Gastroesophageal sphincter (tissue), 4 donors: Measurements from ENCODE around the gene HS3ST3B1. TPM values are rescaled to one million over a fixed set of nuclear protein-coding genes. Genes with fewer than 3 reads are reported as not detected.

Experiments
- ATAC-seq: fragments of 150-250 bp; one replicate; pipeline ENCODE4 v1.9.1; 2016; ENCODE audit warnings: mild to moderate bottlenecking, moderate library complexity
- H3K27ac ChIP-seq, 4 donors: fragments of 200-600 bp; sonication (generic) in 3 of 4; 1 replicate in 3 of 4; 2 replicates in 1 of 4; pipeline ENCODE4 v1.5.1; 2016 to 2019
- H3K27me3 ChIP-seq: fragments of 200-600 bp; sonication (generic); one replicate; pipeline ENCODE4 v1.5.1; 2019
- H3K36me3 ChIP-seq, 2 donors: fragments of 200-600 bp; sonication (generic); one replicate each; pipeline ENCODE4 v1.5.1; 2019; ENCODE audit warnings: control low read depth in 1 of 2
- H3K4me1 ChIP-seq, 3 donors: fragments of 200-600 bp; sonication (generic); 1 replicate in 2 of 3; 2 replicates in 1 of 3; pipeline ENCODE4 v1.5.1; 2016 to 2019; ENCODE audit warnings: control low read depth in 2 of 3
- H3K4me3 ChIP-seq, 2 donors: fragments of 200-600 bp; sonication (generic); one replicate each; pipeline ENCODE4 v1.5.1; 2019; ENCODE audit warnings: mild to moderate bottlenecking in 1 of 2, moderate library complexity in 1 of 2
- H3K9me3 ChIP-seq, 3 donors: fragments of 200-600 bp; sonication (generic); one replicate each; pipeline ENCODE4 v1.5.1; 2017 to 2019; ENCODE audit warnings: control low read depth in 2 of 3
- CTCF ChIP-seq, 4 experiments: fragments of 200-600 bp in 2 of 4; fragments of 450-650 bp in 2 of 4; sonication (generic) in 1 of 4; IDR thresholded peaks; one replicate each; pipeline ENCODE4 v1.5.1; 2017 to 2019; ENCODE audit warnings: antibody characterized with exemption in 4 of 4, mild to moderate bottlenecking in 2 of 4, moderate library complexity in 2 of 4
- EP300 ChIP-seq: sonication (generic); formaldehyde crosslinking; IDR thresholded peaks from one replicate; pipeline ENCODE4 v1.6.1; 2017; ENCODE audit warnings: antibody characterized with exemption, mild to moderate bottlenecking
- POLR2A ChIP-seq, 2 donors: fragments of 450-650 bp; IDR thresholded peaks; one replicate each; pipeline ENCODE4 v1.6.1; 2017; ENCODE audit warnings: antibody characterized with exemption in 2 of 2, mild to moderate bottlenecking in 2 of 2, moderate library complexity in 1 of 2
- POLR2AphosphoS5 ChIP-seq: sonication (generic); formaldehyde crosslinking; IDR thresholded peaks from one replicate; pipeline ENCODE4 v1.6.1; 2017; ENCODE audit warnings: antibody characterized with exemption
- WGBS, 2 donors: methylation state at CpG; one replicate each; pipeline ENCODE4 v1.1.5; 2018; ENCODE audit warnings: low coverage in 1 of 2; 5-methylcytosine and 5-hydroxymethylcytosine counted together
- total RNA-seq, 4 donors: library from RNA; depleted of rRNA; stranded (reverse); fragments of >200 nt; gene quantifications; one replicate each; pipeline ENCODE4 v1.1.0, GENCODE V29; 2016

The HS3ST3B1 gene
- total RNA-seq, 4 donors from 2014 or later: 2.6 to 4.2 (median 3.1) TPM

- TF ChIP-seq CTCF (IDR thresholded peaks at IDR 0.05) (no peak), POLR2AphosphoS5 (no peak), POLR2A (IDR thresholded peaks at IDR 0.05) (no peak), EP300 (no peak)
- peaks cover 0 to 78% (median 29%) of the 10 kb centered on the region in 3 donors for H3K4me1 ChIP-seq
- 3 to 9% methylated on average over 6 to 31 of the region's 52 CpGs for WGBS, 2 donors
- H3K4me3 ChIP-seq: peak overlapping the region; percentile 4 to 72
- peaks cover 89% of the 10 kb centered on the region for H3K27me3 ChIP-seq
- H3K36me3 ChIP-seq: no peaks in the 10 kb centered on the region
- no peak for ATAC-seq
- H3K27ac ChIP-seq: peak overlapping the region in 3 of 4 donors; percentile 55 to 73 (median 68)
- H3K9me3 ChIP-seq: no peaks in the 10 kb centered on the region
Observed at GRCh38 chr17:14299280-14300141, 1.4 kb upstream of the HS3ST3B1 start.

GRCh38 chr17:14301279-14302090 lies 604 bp downstream of the HS3ST3B1 start:
- Histone ChIP-seq H3K4me3 (peak overlapping the region; percentile 37 to 72), H3K27me3 (peaks cover 89% of the 10 kb centered on the region), H3K4me1 (peaks cover 0 to 78% (median 29%) of the 10 kb centered on the region in 3 donors), H3K36me3 (no peaks in the 10 kb centered on the region), H3K27ac (peak overlapping the region; percentile 8 to 85 (median 80)), H3K9me3 (no peaks in the 10 kb centered on the region)
- no peak for ATAC-seq
- TF ChIP-seq EP300 (no peak), CTCF (IDR thresholded peaks at IDR 0.05) (peak in 1 of 4 experiments; percentile 6)
- 0% methylated on average over 10 to 16 of the region's 90 CpGs for WGBS, 2 donors

- Histone ChIP-seq H3K4me3 (peak overlapping the region; percentile 37 to 72), H3K36me3 (no peaks in the 10 kb centered on the region), H3K9me3 (no peaks in the 10 kb centered on the region), H3K27me3 (peaks cover 87% of the 10 kb centered on the region), H3K4me1 (peaks cover 0 to 75% (median 29%) of the 10 kb centered on the region in 3 donors), H3K27ac (peak overlapping the region in 3 of 4 donors; percentile 76 to 85 (median 85))
- WGBS, 2 donors: 0% methylated on average over 1 of the region's 25 CpGs; no CpG with 5 or more reads in 1 of the 2 donors
- ATAC-seq: no peak
- TF ChIP-seq POLR2A (IDR thresholded peaks at IDR 0.05) (no peak), POLR2AphosphoS5 (no peak), EP300 (no peak), CTCF (IDR thresholded peaks at IDR 0.05) (no peak)
Observed at GRCh38 chr17:14302091-14302430, 1.2 kb downstream of the HS3ST3B1 start.

- Histone ChIP-seq H3K27me3 (peaks cover 87% of the 10 kb centered on the region), H3K36me3 (no peaks in the 10 kb centered on the region), H3K9me3 (no peaks in the 10 kb centered on the region), H3K4me3 (peak overlapping the region; percentile 37 to 72), H3K4me1 (peaks cover 0 to 69% (median 24%) of the 10 kb centered on the region in 3 donors), H3K27ac (peak overlapping the region in 3 of 4 donors; percentile 76 to 85 (median 85))
- TF ChIP-seq CTCF (IDR thresholded peaks at IDR 0.05): peak; percentile 88 to 99 (median 98)
- no peak for TF ChIP-seq POLR2AphosphoS5
- TF ChIP-seq POLR2A (IDR thresholded peaks at IDR 0.05): peak in 1 of 2 donors; percentile 18
- 0% methylated on average over 1 of the region's 64 CpGs; no CpG with 5 or more reads in 1 of the 2 donors for WGBS, 2 donors
- ATAC-seq: peak; percentile 66
Observed at GRCh38 chr17:14302431-14303099, 1.7 kb downstream of the HS3ST3B1 start.
